Measurements from ENCODE around the gene EFCAB12.

DNA sequence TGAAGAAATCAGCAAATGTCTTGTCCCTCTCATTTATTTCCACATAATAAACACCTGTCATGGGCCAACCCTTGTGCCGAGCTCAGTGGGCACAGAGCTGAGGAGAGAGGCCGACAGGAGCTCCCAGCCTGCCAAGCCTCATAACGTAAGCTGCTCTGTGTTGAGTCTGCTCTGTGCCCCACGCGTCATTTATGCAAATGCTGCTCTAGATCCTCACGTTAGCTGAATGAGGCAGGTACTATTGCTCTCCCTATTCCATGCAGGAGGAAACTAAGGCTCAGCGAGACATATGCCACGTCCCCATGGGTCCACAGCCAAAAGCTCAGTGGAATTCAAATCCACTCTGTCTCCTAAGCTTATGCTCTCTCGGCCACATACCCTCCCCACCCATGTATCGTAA lies 41.5 kb downstream of the EFCAB12 start:
- TF ChIP-seq, protein P1, sequence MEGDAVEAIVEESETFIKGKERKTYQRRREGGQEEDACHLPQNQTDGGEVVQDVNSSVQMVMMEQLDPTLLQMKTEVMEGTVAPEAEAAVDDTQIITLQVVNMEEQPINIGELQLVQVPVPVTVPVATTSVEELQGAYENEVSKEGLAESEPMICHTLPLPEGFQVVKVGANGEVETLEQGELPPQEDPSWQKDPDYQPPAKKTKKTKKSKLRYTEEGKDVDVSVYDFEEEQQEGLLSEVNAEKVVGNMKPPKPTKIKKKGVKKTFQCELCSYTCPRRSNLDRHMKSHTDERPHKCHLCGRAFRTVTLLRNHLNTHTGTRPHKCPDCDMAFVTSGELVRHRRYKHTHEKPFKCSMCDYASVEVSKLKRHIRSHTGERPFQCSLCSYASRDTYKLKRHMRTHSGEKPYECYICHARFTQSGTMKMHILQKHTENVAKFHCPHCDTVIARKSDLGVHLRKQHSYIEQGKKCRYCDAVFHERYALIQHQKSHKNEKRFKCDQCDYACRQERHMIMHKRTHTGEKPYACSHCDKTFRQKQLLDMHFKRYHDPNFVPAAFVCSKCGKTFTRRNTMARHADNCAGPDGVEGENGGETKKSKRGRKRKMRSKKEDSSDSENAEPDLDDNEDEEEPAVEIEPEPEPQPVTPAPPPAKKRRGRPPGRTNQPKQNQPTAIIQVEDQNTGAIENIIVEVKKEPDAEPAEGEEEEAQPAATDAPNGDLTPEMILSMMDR (IDR thresholded peaks at IDR 0.05), result no peak
- TF ChIP-seq POLR2A (IDR thresholded peaks at IDR 0.05), result no peak
- TF ChIP-seq POLR2AphosphoS5 (IDR thresholded peaks at IDR 0.05), result no peak
- no peak for TF ChIP-seq EP300 (IDR thresholded peaks at IDR 0.05)

Data from gastroesophageal sphincter (tissue), 3 donors.